Smooth muscle cell (in vitro differentiated cells): ENCODE measurements around the gene ROPN1. TPM values are rescaled to one million over a fixed set of nuclear protein-coding genes. Genes with fewer than 3 reads are reported as not detected.
A peak's percentile ranks its signal among the peaks of the same experiment; 100 is the strongest.

ENCODE experiments used
- DNase-seq: peaks from one replicate; lab custom pipeline; 2025; ENCODE audit not compliant: unreplicated experiment; lab: John Stamatoyannopoulos, UW
- H2AFZ ChIP-seq: fragments of 200-600 bp; sonication (generic); 2 replicates; pipeline ENCODE4 v1.6.0; 2016; ENCODE audit warnings: antibody characterized with exemption, low read depth, mild to moderate bottlenecking
- H3F3A ChIP-seq: fragments of 200-600 bp; sonication (generic); 2 replicates; pipeline ENCODE4 v1.6.0; 2017; ENCODE audit warnings: antibody characterized with exemption, low read depth
- H3K27ac ChIP-seq: fragments of 200-600 bp; sonication (generic); 2 replicates; pipeline ENCODE4 v1.5.1; 2016; ENCODE audit warnings: low read depth, mild to moderate bottlenecking
- H3K27me3 ChIP-seq: fragments of 200-600 bp; sonication (generic); 2 replicates; pipeline ENCODE4 v1.6.1; 2016; ENCODE audit warnings: low read depth, mild to moderate bottlenecking
- H3K36me3 ChIP-seq: fragments of 200-600 bp; sonication (generic); 2 replicates; pipeline ENCODE4 v1.5.1; 2016; ENCODE audit warnings: low read depth
- H3K4me1 ChIP-seq: fragments of 200-600 bp; sonication (generic); 2 replicates; pipeline ENCODE4 v1.5.1; 2016; ENCODE audit warnings: low read depth
- H3K4me2 ChIP-seq: fragments of 200-600 bp; sonication (generic); 2 replicates; pipeline ENCODE4 v1.6.0; 2016; ENCODE audit warnings: mild to moderate bottlenecking
- H3K4me3 ChIP-seq: fragments of 200-600 bp; sonication (generic); 2 replicates; pipeline ENCODE4 v1.5.1; 2016; ENCODE audit warnings: mild to moderate bottlenecking
- H3K79me2 ChIP-seq: fragments of 200-600 bp; sonication (generic); 2 replicates; pipeline ENCODE4 v1.6.0; 2016; ENCODE audit warnings: low read depth, mild to moderate bottlenecking
- H3K9ac ChIP-seq: fragments of 200-600 bp; sonication (generic); 2 replicates; pipeline ENCODE4 v1.6.0; 2016; ENCODE audit warnings: low read depth
- H3K9me3 ChIP-seq: fragments of 200-600 bp; sonication (generic); replicated peaks from 2 replicates; pipeline ENCODE4 v1.5.1; 2016; ENCODE audit warnings: low read depth
- H4K20me1 ChIP-seq: fragments of 200-600 bp; sonication (generic); 2 replicates; pipeline ENCODE4 v1.6.0; 2016; ENCODE audit warnings: low read depth
- WGBS: methylation state at CpG from one replicate; pipeline ENCODE4 v1.1.7; 2016; ENCODE audit warnings: low lambda C conversion rate; 5-methylcytosine and 5-hydroxymethylcytosine counted together
- polyA plus RNA-seq: library from polyadenylated mRNA; unstranded; fragments of >200 nt; fragmentation: Nextera tagmentation; extraction: Ambion mirVana; gene quantifications from 2 replicates; pipeline ENCODE4 v1.2.1, GENCODE V29; 2016
- total RNA-seq: library from RNA; depleted of rRNA; stranded (reverse); fragments of >200 nt; gene quantifications from 2 replicates; pipeline ENCODE4 v1.2.3, GENCODE V29; 2014
- TF ChIP-seq, protein P1 (sequence below): fragments of 200-600 bp; sonication (generic); IDR thresholded peaks from 2 replicates; pipeline ENCODE4 v1.5.1; 2017; ENCODE audit warnings: borderline replicate concordance, mild to moderate bottlenecking, antibody characterized with exemption; ENCODE audit not compliant: insufficient read depth, poor library complexity, severe bottlenecking

Gene ROPN1
- total and polyA plus RNA-seq, 2 experiments from 2014 or later, result not detected

DNA sequence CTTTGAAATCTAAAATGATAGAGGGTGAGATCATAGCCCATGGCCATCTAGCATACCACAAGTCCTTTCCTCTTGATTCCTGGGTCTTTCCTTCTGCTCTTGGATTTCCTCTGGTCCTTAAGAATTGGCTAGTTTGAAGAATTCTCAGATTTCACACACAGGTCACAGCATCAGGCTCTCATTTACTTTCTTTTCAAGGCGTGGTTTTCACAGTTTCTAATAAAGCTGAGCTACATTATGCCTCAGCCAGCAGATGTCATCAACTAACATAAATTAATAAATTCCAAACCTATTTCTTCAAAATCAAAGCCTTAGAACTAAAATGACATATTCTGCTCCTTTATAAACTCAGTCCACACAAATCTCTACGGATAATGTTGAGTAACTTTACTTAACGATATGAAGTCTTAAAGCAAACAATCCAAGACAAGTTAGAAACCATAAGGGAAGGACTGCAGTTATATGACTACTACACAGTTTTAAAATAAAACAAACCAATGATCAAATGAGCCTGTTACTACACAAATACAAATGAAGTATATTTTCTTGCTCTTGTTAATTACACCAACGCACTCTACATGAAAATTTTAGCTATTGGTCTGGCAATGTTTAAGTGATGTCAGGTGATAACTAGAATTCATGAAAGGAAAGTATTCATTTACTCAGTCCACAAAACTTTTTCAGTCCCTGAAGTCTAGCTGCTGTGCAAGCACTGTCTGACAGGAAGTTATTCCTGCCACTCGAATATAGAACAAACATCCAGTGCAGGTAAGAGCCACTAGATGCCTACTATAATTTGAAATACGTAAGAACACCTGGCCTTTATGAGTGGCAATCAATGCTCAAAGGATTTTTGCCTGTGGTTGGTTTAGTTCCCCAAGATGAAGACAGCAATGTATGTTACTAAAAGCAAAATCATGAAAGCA, 40.1 kb downstream of the ROPN1 start:
- no peak overlapping the region for H2AFZ ChIP-seq
- peaks cover 3% of the 10 kb centered on the region for H3F3A ChIP-seq
- H3K27ac ChIP-seq, result no peak overlapping the region
- H3K9me3 ChIP-seq, result no peaks in the 10 kb centered on the region
- H3K36me3 ChIP-seq, result peaks cover 21% of the 10 kb centered on the region
- no peaks in the 10 kb centered on the region for H4K20me1 ChIP-seq
- no peaks in the 10 kb centered on the region for H3K27me3 ChIP-seq
- no peaks in the 10 kb centered on the region for H3K4me1 ChIP-seq
- H3K79me2 ChIP-seq, result no peaks in the 10 kb centered on the region
- DNase-seq, result no peak
- TF ChIP-seq, protein P1, sequence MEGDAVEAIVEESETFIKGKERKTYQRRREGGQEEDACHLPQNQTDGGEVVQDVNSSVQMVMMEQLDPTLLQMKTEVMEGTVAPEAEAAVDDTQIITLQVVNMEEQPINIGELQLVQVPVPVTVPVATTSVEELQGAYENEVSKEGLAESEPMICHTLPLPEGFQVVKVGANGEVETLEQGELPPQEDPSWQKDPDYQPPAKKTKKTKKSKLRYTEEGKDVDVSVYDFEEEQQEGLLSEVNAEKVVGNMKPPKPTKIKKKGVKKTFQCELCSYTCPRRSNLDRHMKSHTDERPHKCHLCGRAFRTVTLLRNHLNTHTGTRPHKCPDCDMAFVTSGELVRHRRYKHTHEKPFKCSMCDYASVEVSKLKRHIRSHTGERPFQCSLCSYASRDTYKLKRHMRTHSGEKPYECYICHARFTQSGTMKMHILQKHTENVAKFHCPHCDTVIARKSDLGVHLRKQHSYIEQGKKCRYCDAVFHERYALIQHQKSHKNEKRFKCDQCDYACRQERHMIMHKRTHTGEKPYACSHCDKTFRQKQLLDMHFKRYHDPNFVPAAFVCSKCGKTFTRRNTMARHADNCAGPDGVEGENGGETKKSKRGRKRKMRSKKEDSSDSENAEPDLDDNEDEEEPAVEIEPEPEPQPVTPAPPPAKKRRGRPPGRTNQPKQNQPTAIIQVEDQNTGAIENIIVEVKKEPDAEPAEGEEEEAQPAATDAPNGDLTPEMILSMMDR, result no peak
- no peak overlapping the region for H3K4me2 ChIP-seq
- H3K4me3 ChIP-seq, result no peak overlapping the region
- H3K9ac ChIP-seq, result no peak overlapping the region
- 92% methylated on average over 6 of the region's 6 CpGs for WGBS

GRCh38 chr3:123949641-123950040, 42.3 kb downstream of the ROPN1 start:
- Histone ChIP-seq H3K4me2 (no peak overlapping the region), H3K4me3 (no peak overlapping the region), H3K36me3 (peaks cover 17% of the 10 kb centered on the region), H3F3A (peaks cover 3% of the 10 kb centered on the region), H3K9ac (no peak overlapping the region), H3K27me3 (no peaks in the 10 kb centered on the region), H3K9me3 (no peaks in the 10 kb centered on the region), H3K79me2 (no peaks in the 10 kb centered on the region), H3K4me1 (no peaks in the 10 kb centered on the region), H3K27ac (peak overlapping the region; percentile 19), H4K20me1 (no peaks in the 10 kb centered on the region), H2AFZ (no peak overlapping the region)
- TF ChIP-seq, protein P1, result no peak
- WGBS, result 95% methylated on average over 2 of the region's 2 CpGs
- no peak for DNase-seq

- DNase-seq, result no peak
- H3K36me3 ChIP-seq, result peaks cover 17% of the 10 kb centered on the region
These were observed 43.5 kb downstream of the ROPN1 start for GRCh38 chr3:123948449-123948848.

More at GRCh38 chr3:123948449-123948848, 43.5 kb downstream of the ROPN1 start:
- no peaks in the 10 kb centered on the region for H3K27me3 ChIP-seq
- no peaks in the 10 kb centered on the region for H3K79me2 ChIP-seq
- peaks cover 3% of the 10 kb centered on the region for H3F3A ChIP-seq
- H3K9me3 ChIP-seq, result no peaks in the 10 kb centered on the region
- no peak overlapping the region for H3K9ac ChIP-seq
- WGBS, result 89% methylated on average over 9 of the region's 9 CpGs
- H3K4me1 ChIP-seq, result no peaks in the 10 kb centered on the region
- H2AFZ ChIP-seq, result no peak overlapping the region
- H3K27ac ChIP-seq, result no peak overlapping the region
- no peak overlapping the region for H3K4me2 ChIP-seq
- TF ChIP-seq, protein P1, result no peak
- no peaks in the 10 kb centered on the region for H4K20me1 ChIP-seq
- H3K4me3 ChIP-seq, result no peak overlapping the region
